Effector CD8-positive, alpha-beta T cell (primary cell): Measurements from ENCODE around the gene NOL4L.

Source experiments
- DNase-seq: peaks from one replicate; lab custom pipeline; 2025; lab: John Stamatoyannopoulos, UW

The NOL4L gene

DNA sequence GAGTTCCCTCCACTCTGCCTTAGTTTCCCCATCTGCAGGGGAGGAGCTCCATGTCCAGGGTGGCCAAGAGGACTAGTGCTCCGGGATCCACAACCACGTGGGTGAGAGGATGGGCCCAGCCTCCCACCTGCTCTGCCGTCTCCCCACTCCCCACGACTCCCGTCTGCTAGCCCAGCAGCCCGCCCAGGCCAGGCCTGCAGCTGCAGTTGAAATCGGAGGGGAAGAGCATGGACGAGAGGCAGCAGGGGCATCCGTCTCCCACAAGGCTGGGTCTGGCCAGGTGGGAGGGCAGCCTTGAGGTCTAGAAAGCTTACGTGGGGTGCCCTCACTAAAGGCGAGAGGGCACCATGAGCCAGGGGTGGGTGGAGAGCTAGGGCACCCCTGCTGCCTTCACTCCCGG lies 8.6 kb downstream of the NOL4L start:
- DNase-seq, result no peak

DNA sequence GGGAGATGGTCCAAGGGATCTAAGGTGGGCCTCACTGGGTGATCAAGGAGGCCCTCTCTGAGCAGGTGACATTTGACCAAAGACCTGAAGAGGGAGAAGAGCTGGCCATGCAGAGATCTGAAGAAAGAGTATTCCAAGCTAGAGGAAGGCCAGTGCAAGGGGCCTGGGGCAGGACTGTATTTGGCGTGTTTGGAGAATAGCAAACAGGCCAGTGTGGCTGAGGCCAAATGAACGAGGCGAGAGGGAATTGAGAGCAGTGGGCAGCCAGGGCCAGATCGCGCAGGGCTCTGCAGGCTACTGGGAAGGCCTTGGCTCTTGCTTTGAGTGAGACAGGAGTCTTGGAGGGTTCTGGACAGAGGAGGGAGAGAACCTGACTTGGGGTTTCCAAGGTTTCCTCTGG lies 9.3 kb downstream of the NOL4L start:
- no peak for DNase-seq

DNA sequence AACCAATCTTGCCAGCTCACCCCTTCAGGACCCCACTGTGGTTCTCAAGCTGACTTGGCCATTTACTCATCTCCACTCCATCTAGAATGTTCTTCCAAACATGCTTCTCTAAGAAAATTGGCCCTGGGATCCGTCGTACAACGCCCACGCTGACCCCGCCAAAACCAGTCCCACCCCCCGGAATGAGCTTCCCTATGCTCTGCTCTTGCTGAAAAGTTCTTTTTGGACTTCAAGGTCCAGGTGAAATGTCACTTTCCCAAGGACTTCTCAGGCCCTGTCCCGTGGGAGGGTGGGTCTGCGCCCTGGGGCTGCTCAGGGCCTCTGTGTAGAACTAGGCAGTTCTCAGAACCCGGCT lies 9.9 kb downstream of the NOL4L start:
- no peak for DNase-seq

DNA sequence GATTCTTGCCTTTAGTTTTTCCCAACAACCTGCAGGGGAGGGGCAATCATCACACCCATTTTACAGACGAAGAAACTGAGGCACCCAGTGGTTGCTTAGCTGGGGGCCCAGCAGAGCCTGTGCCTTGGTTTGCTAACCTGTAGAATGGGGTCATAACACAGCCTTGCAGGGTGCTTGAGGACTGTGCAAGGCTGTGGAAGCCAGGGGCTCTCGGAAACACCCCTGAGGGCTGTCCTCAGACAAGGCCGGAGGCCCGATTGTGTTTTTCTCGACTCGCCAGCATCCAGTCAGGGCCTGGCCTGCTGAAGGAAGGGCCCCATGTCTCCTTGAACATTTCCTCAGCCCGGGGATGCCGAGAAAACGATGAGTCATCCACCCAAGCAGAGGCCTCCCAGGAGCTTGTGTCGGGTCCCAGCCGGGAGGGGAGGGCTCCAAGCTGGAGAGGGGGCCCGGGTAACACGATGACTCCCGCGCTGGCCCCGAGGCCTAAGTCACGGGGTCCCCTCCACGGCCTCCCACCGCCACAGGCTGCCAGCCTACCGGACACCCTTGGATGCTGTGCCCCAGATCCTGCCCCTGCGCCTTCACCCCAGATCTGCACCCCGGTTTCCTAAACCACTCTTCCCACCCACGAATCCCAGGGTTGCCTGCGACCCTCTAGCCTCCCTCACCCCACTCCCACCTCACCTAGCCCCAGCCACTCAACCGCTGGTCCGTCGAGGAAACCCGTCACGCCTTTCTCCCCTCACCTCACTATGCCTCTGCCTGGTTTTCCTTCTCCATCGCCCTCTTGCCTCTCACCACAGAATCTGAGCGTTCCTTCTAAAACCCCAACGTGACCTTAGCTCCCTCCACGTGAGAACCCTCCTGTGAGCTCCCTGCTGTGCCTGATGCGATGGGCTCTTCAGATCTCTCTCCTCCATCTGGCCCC lies 10.6 kb downstream of the NOL4L start:
- no peak for DNase-seq

DNA sequence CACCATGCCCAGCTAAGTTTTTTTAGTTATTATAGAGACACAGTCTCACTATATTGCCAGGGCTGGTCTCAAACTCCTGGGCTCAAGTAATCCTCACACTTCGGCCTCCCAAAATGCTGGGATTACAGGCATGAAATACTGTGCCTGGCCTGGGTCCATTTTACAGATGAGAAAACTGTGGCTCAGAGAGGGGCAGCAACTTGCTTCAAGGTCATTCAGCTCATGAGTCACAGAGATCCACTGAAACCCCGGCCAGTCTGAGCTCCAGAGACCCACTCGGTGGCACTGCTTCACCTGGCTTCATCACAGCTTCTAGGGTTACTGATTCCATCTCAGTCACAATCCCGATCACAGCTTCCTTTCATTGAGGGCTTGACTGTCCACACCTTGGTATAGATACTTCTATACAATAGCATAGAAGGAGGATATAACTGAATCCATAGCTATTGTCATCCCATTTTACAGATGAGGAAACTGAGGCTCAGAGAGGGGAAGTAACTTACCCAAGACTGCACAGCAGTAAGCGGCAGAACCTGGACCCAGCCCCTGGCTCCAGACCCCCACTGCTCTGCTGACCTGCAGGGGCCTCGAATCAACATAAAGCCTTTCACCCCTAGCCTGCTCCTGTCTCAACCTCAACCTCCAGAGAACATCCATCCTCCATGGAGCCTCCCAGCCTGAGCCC lies 11.8 kb downstream of the NOL4L start:
- DNase-seq, result no peak

DNA sequence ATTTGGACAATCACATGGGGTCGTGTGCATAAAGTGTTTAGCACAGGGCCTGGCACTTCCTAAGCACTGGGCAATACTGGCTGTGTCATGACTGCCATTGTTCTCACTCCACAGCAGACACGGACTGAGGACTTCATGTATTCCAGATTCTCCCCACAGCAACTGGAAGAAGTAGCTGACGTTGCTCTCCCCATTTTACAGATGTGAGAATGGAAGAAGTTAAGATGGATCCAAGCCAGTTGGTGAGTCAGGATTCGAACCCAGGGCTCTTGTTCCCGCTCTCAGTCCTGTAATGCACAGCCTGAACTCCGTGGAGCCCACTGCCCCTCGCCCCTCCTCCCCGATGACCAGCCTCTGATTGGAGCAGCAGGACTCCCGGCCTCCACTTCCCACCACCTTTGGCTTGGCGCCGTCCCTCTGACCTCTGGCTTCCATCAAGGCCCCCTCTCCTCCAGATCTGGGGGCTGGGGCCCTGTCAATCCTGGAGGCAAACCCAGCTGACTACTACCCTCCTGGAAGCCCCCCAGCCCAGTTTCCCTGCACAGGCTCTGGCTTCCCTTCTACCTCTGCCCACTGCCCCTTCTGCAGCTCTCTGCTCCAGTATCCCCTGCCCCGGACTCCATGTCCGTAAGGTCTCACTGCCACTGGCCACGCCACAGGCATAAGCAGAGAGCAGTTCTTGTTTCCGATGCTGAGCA lies 12.7 kb downstream of the NOL4L start:
- no peak for DNase-seq

DNA sequence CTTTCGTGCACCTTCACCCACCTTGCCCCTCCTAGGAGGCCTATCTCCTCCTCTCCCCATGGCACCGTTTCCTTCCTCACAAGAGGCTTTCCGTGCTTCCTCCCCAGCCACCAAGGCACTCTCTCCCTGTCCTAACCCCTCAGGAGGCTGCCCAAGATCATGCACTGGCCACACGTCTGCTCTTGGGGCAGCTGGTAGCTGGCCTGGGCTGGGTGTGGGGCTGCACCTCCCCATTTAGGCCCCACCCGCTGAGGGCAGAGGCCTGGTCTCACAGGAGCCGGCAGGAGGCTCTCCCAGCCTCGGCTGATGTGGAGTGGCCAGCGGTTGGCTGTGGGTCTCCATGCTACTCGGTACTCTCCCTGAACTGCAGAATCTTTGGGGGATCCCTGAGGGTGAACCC lies 13.6 kb downstream of the NOL4L start:
- no peak for DNase-seq

DNA sequence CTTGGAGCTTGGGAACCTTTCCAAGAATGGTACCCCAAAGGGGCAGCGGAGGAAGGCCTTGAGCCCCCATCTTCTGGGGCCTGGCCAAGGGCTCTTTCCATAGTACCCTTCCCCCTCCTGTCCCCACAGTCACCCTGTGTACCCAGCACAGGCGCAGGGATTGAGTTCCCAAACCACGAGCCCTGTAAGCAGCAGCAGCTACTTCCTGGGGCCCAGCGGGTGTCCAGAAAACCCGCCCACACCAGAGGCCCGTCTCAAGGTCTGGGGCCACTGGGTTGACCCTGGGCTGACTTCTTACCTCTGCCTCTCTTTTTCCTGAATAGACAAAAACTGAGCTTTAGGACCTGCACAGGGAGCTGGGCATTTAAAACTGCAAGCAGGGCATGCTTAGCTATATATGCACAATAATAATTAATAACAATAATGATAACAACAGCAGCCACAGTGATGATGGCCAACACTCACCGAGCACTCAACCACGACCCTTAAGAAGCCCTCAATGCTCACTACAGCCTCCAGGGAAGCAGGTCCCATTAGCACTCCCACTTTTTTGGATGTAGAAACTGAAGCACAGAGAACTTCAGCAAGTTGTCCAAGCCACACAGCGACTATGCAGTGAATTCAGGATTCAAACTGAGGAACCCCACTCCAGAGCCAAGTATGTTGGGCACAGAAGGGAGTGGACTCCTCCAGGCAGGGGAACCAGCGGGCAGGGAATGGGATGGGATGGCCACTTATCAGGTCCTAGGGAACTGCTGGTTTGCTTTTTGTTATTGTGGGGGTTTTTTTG lies 14.5 kb downstream of the NOL4L start:
- DNase-seq, result no peak

DNA sequence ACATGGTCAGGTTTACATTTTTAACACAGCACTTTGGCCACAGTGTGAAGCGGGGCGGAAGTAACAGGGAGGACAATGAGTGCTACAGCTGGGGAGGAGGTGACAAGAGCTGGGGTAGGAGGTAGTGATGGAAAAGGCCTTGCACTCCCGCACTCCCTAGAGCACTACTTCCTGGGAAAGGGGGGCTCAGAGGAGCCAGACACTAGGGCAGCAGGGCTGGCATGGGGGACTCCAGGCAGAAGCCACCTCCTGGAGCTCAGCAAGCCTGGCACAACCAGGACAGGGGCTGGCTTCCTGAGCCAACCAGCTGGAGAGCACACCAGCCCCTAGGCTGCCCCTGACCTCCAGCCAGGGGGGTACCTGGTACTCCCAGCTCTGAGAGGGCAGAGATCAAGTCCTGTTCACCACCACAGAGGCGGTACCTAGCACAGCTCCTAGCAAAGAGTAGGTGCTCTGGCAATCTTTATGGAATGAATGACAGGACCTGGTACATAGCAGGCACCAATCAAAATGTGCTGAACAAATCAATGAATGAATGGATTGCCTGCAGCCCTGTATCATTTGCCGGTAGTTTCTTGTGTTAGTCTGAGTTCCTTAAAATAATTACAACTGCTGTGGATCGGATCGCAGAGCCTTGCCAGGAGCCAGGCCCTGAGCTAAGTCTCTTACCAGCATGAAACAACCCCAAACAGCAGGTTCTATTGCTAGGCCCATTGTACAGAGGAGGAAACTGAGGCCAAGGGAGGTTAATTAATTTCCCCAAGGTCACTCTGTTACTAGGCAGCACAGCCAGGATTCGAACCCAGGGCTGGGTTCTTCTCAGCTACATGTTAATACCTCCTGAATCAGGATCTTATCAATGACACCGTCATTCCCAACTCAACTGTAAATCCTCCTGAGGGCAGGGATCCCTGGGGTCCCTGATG lies 15.5 kb downstream of the NOL4L start:
- no peak for DNase-seq

DNA sequence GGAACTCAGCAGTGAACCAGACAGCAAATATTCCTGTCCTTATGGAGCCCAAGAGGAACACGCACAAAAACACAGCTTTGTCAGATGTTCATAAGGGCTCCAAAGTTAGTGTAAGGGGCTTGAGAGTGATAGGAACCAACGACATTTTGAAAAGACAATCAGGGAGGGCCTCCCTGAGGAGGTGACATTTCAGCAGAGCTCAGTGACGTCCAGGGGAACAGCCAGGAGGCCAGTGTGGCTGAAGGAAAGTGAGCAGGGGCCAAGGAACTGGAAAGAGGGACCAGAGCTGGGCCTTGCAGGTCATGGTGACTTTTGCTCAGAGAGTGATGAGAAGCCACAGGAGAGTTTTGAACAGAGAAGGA lies 16.1 kb downstream of the NOL4L start:
- DNase-seq, result no peak

DNA sequence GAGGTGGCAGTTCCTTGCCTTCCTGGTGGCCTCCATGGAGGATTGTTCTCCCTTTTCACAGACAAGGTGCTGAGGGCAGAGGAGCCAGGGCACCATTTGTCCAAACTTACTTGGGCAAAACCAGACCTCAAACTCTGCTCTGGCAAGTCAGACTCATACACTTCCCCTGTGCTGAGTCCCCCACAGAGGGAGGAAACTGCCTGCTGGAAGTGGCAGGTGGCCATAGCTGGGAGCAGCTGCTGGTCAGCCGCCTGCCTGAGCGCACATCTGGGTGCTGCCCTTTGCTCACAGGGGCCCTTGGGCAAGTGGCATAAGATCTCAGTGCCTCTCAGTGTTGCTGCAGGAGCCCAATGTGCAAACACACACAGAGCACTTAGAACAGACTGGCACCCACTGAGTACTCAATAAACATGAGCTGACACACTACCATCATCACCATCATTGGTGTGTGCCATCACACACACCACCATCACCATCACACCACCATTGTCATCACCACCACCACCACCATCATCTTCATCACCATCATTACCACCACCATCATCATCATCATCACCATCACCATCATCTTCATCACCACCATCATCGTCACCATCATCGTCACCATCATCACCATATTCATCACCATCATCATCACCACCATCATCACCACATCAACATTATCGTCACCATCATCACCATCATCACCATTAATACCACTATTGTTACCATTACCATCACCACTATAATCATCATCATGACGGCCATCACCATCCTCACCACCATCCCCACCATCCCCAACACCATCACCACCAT lies 17.6 kb downstream of the NOL4L start:
- DNase-seq, result no peak

DNA sequence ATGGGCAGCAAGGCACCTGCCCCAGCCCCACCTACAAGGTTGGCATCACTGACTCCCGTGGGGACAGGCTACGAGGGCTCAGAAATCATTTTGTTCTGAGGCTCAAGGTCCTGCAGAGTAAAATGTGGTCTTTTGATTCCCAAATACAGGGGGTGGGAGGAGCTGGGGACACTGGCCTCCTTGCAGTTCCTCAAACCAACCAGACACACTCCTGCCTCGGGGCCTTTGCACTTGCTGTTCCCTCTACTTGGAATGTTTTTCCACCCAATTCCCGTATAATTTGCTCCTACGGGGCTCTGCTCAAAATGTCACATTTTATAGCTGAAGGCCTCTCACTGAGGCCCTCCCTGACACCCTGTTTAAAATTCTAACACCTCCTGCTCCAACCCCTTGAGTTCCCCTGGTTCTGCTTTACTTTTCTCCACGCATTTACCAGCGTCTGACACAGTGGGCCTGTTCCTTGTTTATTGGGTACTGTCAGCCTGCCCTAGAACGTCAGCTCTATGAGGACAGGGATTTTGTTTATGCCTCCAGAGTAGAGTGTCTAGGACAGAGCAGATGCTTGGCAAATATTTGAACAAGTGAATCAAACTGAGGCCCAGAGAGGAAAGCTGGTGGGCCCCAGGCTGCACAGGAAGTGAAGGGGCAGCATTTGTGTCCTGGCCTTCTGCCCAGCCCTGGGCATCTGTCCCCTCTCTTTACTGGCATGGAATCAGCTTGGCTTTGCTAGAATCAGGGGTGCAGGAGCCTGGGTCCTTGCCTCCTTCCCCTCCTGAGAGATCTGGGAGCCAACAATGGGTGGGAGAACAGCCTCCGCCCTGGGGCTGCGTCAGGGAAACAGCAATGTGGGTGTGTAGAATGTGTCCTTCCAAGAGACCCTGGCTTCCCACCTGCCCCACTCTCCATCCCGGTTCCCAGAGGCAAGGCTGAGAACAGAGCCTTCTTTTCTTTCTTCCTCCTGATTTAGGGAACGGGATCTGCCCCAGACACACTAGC lies 18.5 kb downstream of the NOL4L start:
- no peak for DNase-seq

DNA sequence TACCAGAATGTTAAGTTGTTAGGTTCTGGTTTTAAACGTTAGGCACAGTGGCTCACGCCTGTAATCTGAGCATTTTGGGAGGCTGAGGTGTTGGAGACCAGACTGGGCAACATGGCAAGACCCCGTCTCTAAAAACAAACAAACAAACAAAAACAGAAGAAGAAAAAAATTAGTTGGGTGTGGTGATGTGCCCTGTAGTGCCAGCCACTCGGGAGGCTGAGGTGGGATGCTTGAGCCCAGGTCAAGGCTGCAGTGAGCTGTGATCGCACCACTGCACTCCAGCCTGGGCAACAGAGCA lies 19.4 kb downstream of the NOL4L start:
- no peak for DNase-seq

DNA sequence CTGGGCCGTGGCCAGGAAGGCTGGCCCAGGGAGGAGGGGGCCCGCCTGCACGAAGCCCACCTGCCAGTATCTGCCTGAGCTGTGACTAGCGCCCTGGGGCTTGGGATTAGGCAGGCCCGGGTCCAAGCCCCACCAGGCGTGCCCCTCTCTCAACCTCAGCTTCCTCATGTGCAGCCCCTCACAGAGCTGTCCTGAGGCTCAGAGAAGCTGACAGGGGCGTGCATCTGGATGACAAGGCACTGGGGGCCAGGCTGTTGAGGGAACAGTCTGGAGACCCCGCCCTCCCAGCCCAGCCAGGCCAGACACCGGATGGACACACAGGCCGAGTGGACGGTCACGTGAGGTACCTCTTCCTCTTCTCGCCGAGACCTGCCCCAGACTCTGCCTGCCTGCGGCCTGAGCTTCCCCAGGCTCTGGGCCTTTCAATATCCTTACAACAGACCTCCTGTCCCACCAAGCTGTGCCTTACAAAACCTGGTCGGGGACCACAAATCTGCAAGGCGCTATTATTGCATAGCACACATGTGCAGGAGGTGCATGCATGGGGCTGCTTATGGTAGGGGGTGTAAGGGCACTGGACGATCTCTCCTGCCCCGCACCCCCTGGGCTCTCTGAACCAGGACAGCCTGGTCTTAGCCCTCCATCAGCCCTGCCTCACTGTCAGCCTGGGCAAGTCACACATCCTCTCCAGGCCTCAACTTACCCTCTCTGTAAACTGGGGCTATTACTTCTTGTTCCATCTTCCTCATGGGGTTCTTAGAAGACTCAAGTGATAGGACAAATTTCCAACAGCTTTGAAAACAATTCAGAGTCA lies 20.0 kb downstream of the NOL4L start:
- DNase-seq, result no peak

DNA sequence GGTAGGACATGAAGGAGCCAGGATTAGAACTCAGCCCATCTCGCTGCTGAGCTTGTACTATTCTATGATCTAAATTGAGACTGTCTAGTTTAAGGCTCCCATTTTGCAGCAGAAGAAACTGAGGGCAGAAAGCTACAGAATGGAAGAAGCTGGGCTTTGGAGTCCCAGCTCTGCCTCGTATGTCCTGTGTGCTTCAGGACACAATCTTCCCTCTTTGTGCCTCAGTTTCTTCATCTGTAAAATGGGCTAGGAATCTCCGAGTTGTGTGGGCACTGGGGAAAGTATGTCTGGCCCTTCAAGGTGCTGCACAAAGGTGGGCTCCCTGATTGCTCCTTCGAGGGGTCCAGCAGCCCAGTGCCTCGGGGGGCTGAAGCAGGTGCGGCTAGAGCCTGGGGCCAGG lies 20.7 kb downstream of the NOL4L start:
- no peak for DNase-seq

DNA sequence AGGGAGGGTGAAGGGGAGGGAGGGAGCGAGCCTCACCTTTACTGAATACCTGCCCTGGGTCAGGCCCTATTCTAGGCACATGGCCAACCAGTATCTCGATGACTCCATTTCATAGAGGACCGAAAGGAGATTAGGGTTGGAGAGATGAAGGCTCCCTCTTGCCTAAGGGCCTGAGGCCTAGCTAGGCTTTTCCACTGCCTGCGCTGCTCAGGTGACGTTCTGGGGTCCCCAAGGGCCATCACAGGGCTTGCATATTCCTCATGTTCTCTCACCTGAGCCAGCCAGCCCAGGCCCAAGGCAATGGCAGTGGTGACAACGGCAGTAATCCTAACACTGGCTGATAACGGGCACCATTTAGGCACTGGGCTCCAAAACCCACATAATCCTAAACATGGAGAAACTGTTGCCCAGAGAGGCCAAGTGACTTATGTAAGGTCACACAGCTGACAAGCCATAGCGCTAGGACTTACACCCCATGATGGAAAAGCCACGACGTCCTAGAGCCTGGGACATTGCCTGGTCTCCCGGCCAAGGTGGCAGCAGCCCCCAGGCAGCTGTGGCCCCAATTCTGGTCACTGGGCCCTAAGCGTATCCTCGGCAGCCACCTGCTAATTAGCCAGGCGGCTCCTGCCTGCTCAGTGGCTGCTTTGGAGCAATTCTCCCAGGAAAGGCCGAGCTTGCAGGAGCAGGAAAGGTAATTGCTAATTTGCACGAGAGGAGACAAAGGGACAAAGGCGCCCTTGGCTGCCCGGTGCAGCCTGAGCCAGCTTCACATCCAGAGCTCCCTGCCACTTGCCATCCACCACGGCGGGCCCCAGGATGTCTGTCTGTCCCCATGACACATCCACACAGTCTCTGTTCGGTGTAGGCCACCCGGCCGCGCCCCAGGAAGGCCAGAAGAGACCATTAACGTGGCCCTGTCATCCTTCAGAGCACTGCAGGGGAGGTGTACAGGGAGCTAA lies 21.5 kb downstream of the NOL4L start:
- no peak for DNase-seq

DNA sequence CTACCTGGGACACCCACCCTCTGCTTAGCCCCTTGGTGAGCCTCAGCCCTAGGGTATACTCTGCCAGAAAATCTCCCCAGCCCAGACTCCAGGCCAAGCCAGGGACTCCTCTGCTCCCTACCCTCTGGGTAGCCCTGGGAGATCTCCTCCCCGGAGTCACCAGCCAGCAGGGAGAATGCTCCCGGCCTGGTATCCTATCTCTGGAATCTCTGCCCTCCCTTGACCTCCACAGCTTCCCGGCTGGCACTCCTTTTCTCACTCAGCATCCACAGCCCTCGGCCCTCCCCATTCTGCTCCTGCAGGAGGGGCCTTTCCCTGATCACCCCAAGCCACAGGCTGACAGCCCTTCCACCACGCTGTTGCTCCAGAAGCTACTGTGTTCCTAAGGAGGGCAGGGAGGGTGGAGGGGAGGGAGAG lies 22.6 kb downstream of the NOL4L start:
- no peak for DNase-seq
